22Rv1 (cell line): ENCODE data around the gene MTA1.

Experiments used
- H3K27ac ChIP-seq: fragments of 450-650 bp; 2 replicates; pipeline ENCODE4 v1.5.1; 2017
- ZFX ChIP-seq: fragments of 450-650 bp; IDR thresholded peaks from 2 replicates; pipeline ENCODE4 v1.6.1; 2017; ENCODE audit warnings: antibody characterized with exemption, borderline replicate concordance
- TF ChIP-seq, protein P1 (sequence below): fragments of 450-650 bp; IDR thresholded peaks from 2 replicates; pipeline ENCODE4 v1.5.1; 2017; ENCODE audit warnings: mild to moderate bottlenecking

The MTA1 gene

DNA sequence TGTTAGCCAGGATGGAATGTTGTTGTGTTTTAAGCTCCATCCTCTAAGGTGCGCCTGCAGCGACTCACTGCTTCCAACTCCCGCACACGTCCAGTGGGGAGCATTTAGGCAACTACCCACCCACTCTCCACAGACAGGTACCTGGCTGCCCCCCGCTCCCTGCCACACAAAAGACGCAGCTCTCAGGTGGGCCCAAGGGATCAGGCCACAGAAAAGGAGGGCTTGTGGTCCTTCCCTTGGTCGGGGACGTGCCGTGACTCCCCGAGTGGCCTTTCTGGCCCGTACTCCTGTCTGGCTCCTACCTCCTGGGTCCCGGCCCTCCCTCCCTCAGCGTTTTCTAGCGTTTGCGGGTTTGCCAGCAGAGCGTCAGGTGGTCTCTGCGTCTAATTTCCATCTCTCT lies 87.6 kb downstream of the MTA1 start:
- no peak for TF ChIP-seq ZFX
- TF ChIP-seq, protein P1, sequence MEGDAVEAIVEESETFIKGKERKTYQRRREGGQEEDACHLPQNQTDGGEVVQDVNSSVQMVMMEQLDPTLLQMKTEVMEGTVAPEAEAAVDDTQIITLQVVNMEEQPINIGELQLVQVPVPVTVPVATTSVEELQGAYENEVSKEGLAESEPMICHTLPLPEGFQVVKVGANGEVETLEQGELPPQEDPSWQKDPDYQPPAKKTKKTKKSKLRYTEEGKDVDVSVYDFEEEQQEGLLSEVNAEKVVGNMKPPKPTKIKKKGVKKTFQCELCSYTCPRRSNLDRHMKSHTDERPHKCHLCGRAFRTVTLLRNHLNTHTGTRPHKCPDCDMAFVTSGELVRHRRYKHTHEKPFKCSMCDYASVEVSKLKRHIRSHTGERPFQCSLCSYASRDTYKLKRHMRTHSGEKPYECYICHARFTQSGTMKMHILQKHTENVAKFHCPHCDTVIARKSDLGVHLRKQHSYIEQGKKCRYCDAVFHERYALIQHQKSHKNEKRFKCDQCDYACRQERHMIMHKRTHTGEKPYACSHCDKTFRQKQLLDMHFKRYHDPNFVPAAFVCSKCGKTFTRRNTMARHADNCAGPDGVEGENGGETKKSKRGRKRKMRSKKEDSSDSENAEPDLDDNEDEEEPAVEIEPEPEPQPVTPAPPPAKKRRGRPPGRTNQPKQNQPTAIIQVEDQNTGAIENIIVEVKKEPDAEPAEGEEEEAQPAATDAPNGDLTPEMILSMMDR: no peak
- no peak overlapping the region for H3K27ac ChIP-seq

DNA sequence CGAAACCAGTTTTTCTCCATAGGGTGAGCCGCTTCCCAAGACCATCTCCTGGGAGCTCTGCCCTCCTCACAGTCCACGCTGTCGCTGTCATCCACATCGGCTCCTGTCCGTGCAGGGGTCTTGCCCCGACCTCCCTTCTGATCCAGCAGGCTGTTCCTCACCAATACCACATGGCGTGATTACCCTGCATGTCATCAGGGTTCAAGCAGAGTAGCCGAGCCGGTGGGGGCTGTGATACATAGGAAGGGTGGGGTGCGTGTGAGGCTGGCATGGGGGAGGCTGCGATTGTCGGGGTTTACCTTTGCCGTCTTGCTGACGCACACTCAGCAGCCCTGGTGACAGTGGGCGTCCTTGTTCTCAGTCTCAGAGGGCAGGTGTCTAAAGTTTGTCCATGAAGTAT lies 88.4 kb downstream of the MTA1 start:
- TF ChIP-seq, protein P1: no peak
- no peak for TF ChIP-seq ZFX
- H3K27ac ChIP-seq: no peak overlapping the region

DNA sequence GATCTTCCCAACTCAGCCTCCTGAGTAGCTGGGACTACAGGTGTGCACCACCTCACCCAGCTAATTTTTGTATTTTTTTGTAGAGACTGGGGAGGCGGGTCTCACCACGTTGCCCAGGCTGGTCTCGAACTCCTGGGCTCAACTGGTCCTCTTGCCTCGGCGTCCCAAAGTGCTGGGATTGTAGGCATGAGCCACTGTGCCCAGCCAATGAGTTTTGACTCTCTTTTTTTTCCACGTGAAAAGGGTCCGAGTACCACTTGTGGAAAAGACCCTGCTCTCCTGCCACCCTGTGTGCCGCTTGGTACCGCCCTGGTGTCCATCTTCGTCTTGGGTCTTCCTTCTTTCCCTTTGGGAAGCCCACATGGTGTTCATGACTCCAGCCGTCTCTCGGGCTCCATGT lies 89.0 kb downstream of the MTA1 start:
- H3K27ac ChIP-seq: no peak overlapping the region
- no peak for TF ChIP-seq ZFX
- TF ChIP-seq, protein P1: no peak

DNA sequence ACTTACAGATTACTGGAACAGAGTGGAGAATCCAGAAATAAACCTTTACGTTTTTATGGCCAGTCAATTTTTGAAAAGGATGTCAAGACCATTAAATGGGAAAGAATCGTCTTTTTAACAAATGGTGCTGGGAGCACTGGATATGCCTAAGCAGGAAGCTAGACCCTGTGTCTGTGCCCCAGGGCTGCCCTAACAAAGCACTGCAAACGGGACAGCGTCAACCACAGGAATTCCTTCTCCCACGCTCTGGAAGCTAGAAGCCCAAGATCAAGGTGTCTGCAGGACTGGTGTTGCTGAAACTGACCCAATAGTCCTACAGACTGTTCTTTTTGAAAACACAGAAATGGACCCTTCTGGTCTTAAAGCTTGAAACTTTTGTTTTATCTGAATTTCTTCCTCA lies 97.5 kb downstream of the MTA1 start:
- H3K27ac ChIP-seq: no peak overlapping the region
- no peak for TF ChIP-seq ZFX
- TF ChIP-seq, protein P1: no peak

DNA sequence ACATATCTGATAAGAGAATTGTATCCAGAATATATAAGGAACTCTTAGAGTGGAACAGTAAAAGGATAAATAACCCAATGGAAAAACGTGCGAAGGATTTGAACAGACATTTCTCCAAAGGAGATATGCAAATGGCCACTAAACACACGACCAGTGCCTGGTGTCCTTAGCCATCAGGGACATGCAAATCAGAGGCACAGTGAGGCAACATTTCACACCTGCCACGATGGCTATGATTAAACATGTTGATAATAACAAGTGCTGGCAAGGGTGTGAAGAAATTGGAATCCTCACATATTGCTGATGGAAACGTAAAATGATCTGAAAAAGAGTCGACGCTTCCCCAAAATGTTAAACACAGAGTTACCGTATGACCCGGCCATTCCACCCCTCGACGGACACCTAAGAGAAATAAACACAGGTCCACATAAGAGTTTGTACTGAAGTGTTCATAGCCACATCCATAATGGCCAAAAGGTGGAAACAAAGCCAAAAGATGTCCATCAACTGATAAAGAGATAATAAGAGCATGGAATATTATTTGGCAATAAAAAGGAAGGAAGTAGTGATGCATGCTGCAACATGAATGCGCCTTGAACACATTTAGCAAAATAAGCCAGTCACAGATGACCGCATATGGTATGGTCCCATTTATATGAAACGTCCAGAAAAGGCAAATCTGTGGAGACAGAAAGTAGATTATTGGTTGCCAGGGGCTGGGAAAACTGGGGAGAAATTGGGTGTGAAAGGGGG lies 100.5 kb downstream of the MTA1 start:
- TF ChIP-seq, protein P1: no peak
- no peak for TF ChIP-seq ZFX
- H3K27ac ChIP-seq: no peak overlapping the region
